A549 (cell line): ENCODE measurements around the gene VSTM1.

Source experiments
- HDAC2 ChIP-seq: fragments of 200-600 bp; sonication (generic); IDR thresholded peaks from 2 replicates; pipeline ENCODE4 v1.6.1; 2016
- POLR2A ChIP-seq: IDR thresholded peaks from 2 replicates; pipeline ENCODE4 v1.6.1; 2012; ENCODE audit warnings: mild to moderate bottlenecking, low read length
- POLR2AphosphoS2 ChIP-seq: conservative IDR thresholded peaks from 2 replicates; pipeline ENCODE4 v1.6.1; 2012; ENCODE audit warnings: low read length, improper control_type of control experiment, inconsistent platforms
- RAD21 ChIP-seq, 2 experiments: fragments of >200 bp in 1 of 2; sonication (Bioruptor Twin) in 1 of 2; formaldehyde crosslinking in 1 of 2; IDR thresholded peaks in 1 of 2; conservative IDR thresholded peaks in 1 of 2; 2 replicates in 1 of 2; 3 replicates in 1 of 2; pipeline ENCODE4 v1.6.1; 2012 to 2018; ENCODE audit warnings: inconsistent platforms in 1 of 2

DNA sequence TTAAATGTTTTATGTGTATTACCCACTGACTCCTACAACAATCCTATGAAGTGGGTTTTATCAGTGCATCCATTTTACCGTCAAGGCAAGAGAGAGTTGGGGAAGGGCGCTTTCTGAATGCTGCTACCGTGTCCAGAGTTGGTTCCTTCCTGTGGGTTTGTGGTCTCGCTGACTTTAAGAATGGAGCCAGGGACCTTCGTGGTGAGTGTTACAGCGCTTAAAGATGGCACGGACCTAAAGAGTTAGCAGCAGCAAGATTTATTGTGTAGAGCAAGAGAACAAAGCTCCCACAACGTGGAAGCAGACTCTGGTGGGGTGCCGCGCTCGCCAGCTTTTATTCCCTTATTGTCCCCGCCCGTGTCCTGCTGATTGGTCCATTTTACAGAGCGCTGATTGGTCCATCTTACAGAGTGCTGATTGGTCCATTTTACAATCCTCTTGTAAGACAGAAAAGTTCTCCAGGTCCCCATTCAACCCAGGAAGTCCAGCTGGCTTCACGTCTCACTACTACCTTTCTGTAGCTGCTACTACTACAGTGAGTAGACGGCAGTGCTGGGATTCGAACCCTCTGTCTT, 30.8 kb upstream of the VSTM1 start:
- TF ChIP-seq POLR2AphosphoS2 (no peak), POLR2A (no peak), RAD21 (conservative IDR thresholded peaks at IDR 0.05 in 1 of 2, IDR thresholded peaks at IDR 0.05 in 1 of 2) (no peak), HDAC2 (no peak)
